H9 (cell line): Measurements from ENCODE around the gene SLC44A3. TPM values are rescaled to one million over a fixed set of nuclear protein-coding genes. Genes with fewer than 3 reads are reported as not detected.

ENCODE experiments used
- DNase-seq: peaks from one replicate; pipeline ENCODE4 v3.0.0-alpha.2; 2017
- H2AFZ ChIP-seq: one replicate; pipeline ENCODE4 v1.6.1; 2013; ENCODE audit warnings: mild to moderate bottlenecking, low read length, control low read depth, moderate library complexity
- H2AK5ac ChIP-seq: 2 replicates; pipeline ENCODE4 v1.6.1; 2013; ENCODE audit warnings: low read length, control low read depth, mixed read lengths; ENCODE audit not compliant: insufficient read length
- H2BK120ac ChIP-seq: one replicate; pipeline ENCODE4 v1.6.1; 2013; ENCODE audit warnings: low read depth, mild to moderate bottlenecking, low read length, control low read depth, inconsistent platforms; ENCODE audit not compliant: poor library complexity, severe bottlenecking
- H2BK12ac ChIP-seq: 2 replicates; pipeline ENCODE4 v1.6.1; 2013; ENCODE audit warnings: low read length, control low read depth, mixed read lengths, low read depth; ENCODE audit not compliant: insufficient read length
- H2BK15ac ChIP-seq: 2 replicates; pipeline ENCODE4 v1.6.1; 2013; ENCODE audit warnings: low read depth, low read length, control low read depth
- H2BK20ac ChIP-seq: one replicate; pipeline ENCODE4 v1.6.1; 2013; ENCODE audit warnings: low read depth, mild to moderate bottlenecking, low read length, control low read depth, inconsistent platforms; ENCODE audit not compliant: poor library complexity, severe bottlenecking
- H2BK5ac ChIP-seq: 2 replicates; pipeline ENCODE4 v1.6.1; 2013; ENCODE audit warnings: low read length, control low read depth, mixed read lengths; ENCODE audit not compliant: insufficient read length
- H3K14ac ChIP-seq: 2 replicates; pipeline ENCODE4 v1.6.1; 2013; ENCODE audit warnings: low read length, control low read depth; ENCODE audit not compliant: insufficient read depth
- H3K18ac ChIP-seq: 2 replicates; pipeline ENCODE4 v1.6.1; 2013; ENCODE audit warnings: low read depth, mild to moderate bottlenecking, mixed read lengths, low read length, control low read depth; ENCODE audit not compliant: insufficient read length
- H3K23ac ChIP-seq: 2 replicates; pipeline ENCODE4 v1.6.1; 2013; ENCODE audit warnings: low read length, control low read depth, mixed read lengths, low read depth; ENCODE audit not compliant: insufficient read length
- H3K23me2 ChIP-seq: 2 replicates; pipeline ENCODE4 v1.6.1; 2013; ENCODE audit warnings: low read depth, mild to moderate bottlenecking, mixed read lengths, low read length, control low read depth; ENCODE audit not compliant: insufficient read length, poor library complexity, severe bottlenecking
- H3K27ac ChIP-seq: 2 replicates; pipeline ENCODE4 v1.5.1; 2013; ENCODE audit warnings: low read length, control low read depth, mixed read lengths, low read depth; ENCODE audit not compliant: insufficient read length
- H3K27me3 ChIP-seq: 2 replicates; pipeline ENCODE4 v1.6.1; 2013; ENCODE audit warnings: low read length, control low read depth, inconsistent platforms; ENCODE audit not compliant: insufficient read depth
- H3K4ac ChIP-seq: 2 replicates; pipeline ENCODE4 v1.6.1; 2013; ENCODE audit warnings: low read depth, mild to moderate bottlenecking, control low read depth, inconsistent platforms, low read length, moderate library complexity
- H3K4me1 ChIP-seq: 2 replicates; pipeline ENCODE4 v1.6.1; 2013; ENCODE audit warnings: low read length, control low read depth, inconsistent platforms; ENCODE audit not compliant: insufficient read depth
- H3K4me2 ChIP-seq: 2 replicates; pipeline ENCODE4 v1.6.1; 2013; ENCODE audit warnings: low read length, control low read depth, mixed read lengths; ENCODE audit not compliant: insufficient read length, insufficient read depth
- H3K56ac ChIP-seq: 2 replicates; pipeline ENCODE4 v1.6.1; 2013; ENCODE audit warnings: low read depth, mild to moderate bottlenecking, mixed read lengths, low read length, control low read depth; ENCODE audit not compliant: insufficient read length
- H3K79me1 ChIP-seq: 2 replicates; pipeline ENCODE4 v1.6.1; 2013; ENCODE audit warnings: low read depth, mild to moderate bottlenecking, moderate library complexity, low read length, control low read depth, inconsistent platforms; ENCODE audit not compliant: insufficient read depth, poor library complexity, severe bottlenecking
- H3K79me2 ChIP-seq: 2 replicates; pipeline ENCODE4 v1.6.1; 2013; ENCODE audit warnings: low read length, control low read depth, inconsistent platforms; ENCODE audit not compliant: insufficient read depth
- H3K9ac ChIP-seq: 2 replicates; pipeline ENCODE4 v1.6.1; 2013; ENCODE audit warnings: low read length, control low read depth, mixed read lengths; ENCODE audit not compliant: insufficient read length; ENCODE audit errors: extremely low read depth
- H3K9me3 ChIP-seq: one replicate; pipeline ENCODE4 v1.6.1; 2013; ENCODE audit warnings: low read depth, low read length, inconsistent platforms; ENCODE audit not compliant: control insufficient read depth
- H3T11ph ChIP-seq: one replicate; pipeline ENCODE4 v1.6.1; 2013; ENCODE audit warnings: mild to moderate bottlenecking, low read length, control low read depth, inconsistent platforms
- H4K20me1 ChIP-seq: one replicate; pipeline ENCODE4 v1.6.1; 2013; ENCODE audit not compliant: control insufficient read depth, insufficient read length, insufficient read depth
- H4K5ac ChIP-seq: 2 replicates; pipeline ENCODE4 v1.6.1; 2013; ENCODE audit warnings: low read depth, mild to moderate bottlenecking, mixed read lengths, low read length, control low read depth; ENCODE audit not compliant: insufficient read length
- H4K8ac ChIP-seq: replicated peaks from 2 replicates; pipeline ENCODE4 v1.6.1; 2013; ENCODE audit warnings: low read length, control low read depth, mixed read lengths, low read depth; ENCODE audit not compliant: insufficient read length
- H4K91ac ChIP-seq: 2 replicates; pipeline ENCODE4 v1.6.1; 2013; ENCODE audit warnings: low read depth, mild to moderate bottlenecking, moderate library complexity, mixed read lengths, low read length, control low read depth; ENCODE audit not compliant: insufficient read length
- H3K27ac Mint-ChIP-seq, 3 experiments: 2 replicates in 2 of 3; 3 replicates in 1 of 3; pipeline ENCODE4 v1.8.0; 2020 to 2021; ENCODE audit warnings: mixed read lengths in 3 of 3, mild to moderate bottlenecking in 1 of 3, moderate library complexity in 1 of 3
- H3K27me3 Mint-ChIP-seq: 2 replicates; pipeline ENCODE4 v1.8.0; 2021; ENCODE audit warnings: low read depth, mild to moderate bottlenecking, moderate library complexity, mixed read lengths
- H3K36me3 Mint-ChIP-seq, 3 experiments: 2 replicates in 2 of 3; 3 replicates in 1 of 3; pipeline ENCODE4 v1.8.0; 2020 to 2021; ENCODE audit warnings: low read depth in 3 of 3, mixed read lengths in 3 of 3; ENCODE audit not compliant: insufficient read depth in 1 of 3
- H3K4me1 Mint-ChIP-seq, 2 experiments: 2 replicates each; pipeline ENCODE4 v1.8.0; 2020; ENCODE audit warnings: mixed read lengths in 2 of 2
- H3K4me3 Mint-ChIP-seq, 2 experiments: 2 replicates in 1 of 2; 3 replicates in 1 of 2; pipeline ENCODE4 v1.8.0; 2020 to 2021; ENCODE audit warnings: mild to moderate bottlenecking in 2 of 2, mixed read lengths in 2 of 2, moderate library complexity in 1 of 2
- H3K9me3 Mint-ChIP-seq, 2 experiments: 2 replicates in 1 of 2; 3 replicates in 1 of 2; pipeline ENCODE4 v1.8.0; 2020; ENCODE audit warnings: mild to moderate bottlenecking in 2 of 2, mixed read lengths in 2 of 2, moderate library complexity in 1 of 2
- WGBS: extraction: QIAGEN DNeasy Blood & Tissue Kit; methylation state at CpG from one replicate; pipeline ENCODE4 v1.1.7; 2013; ENCODE audit warnings: missing lambda C conversion rate, low lambda C conversion rate, mixed read lengths; ENCODE audit not compliant: insufficient read length; ENCODE audit errors: extremely low coverage; 5-methylcytosine and 5-hydroxymethylcytosine counted together
- total RNA-seq: library from RNA; stranded (reverse); gene quantifications from 2 replicates; pipeline ENCODE4 v1.2.1, GENCODE V29; 2021
- TF ChIP-seq, protein P1 (sequence below): fragments of 200-600 bp; sonication (generic); conservative IDR thresholded peaks from 3 replicates; pipeline ENCODE4 v1.8.0; 2021; ENCODE audit warnings: antibody characterized with exemption, mild to moderate bottlenecking

SLC44A3 gene
- total RNA-seq, 1 experiment from 2014 or later: 5.5 TPM

DNA sequence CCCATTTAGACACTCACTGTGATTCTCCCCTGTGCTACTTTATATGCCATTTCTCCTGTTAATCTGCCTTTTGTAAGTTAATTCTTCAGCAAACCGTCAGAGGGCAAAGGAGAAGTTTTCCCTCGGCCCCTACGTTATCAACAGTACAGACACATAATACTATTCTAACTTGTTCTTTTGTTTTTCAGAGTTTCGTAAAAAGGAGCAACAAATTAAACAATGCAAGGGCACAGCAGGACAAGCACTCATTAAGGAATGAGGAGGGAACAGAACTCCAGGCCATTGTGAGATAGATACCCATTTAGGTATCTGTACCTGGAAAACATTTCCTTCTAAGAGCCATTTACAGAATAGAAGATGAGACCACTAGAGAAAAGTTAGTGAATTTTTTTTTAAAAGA is 74.5 kb downstream of the SLC44A3 start:
- no peak for DNase-seq
- Histone ChIP-seq H2BK15ac (no peak overlapping the region), H4K5ac (no peak overlapping the region), H4K91ac (no peak overlapping the region), H2BK12ac (no peak overlapping the region), H3K23ac (no peak overlapping the region), H3K9ac (no peak overlapping the region), H3K79me2 (no peaks in the 10 kb centered on the region), H3K27ac (no peak overlapping the region), H3K4ac (no peak overlapping the region), H2AFZ (no peak overlapping the region), H2AK5ac (no peak overlapping the region), H3K4me2 (no peak overlapping the region), H3K14ac (no peak overlapping the region), H3K27me3 (no peaks in the 10 kb centered on the region), H4K20me1 (no peaks in the 10 kb centered on the region), H2BK5ac (no peak overlapping the region), H3K4me1 (no peaks in the 10 kb centered on the region; the same call in 1 of the 2 replicates), H3K9me3 (no peaks in the 10 kb centered on the region), H3K56ac (no peak overlapping the region), H3K23me2 (no peaks in the 10 kb centered on the region), H3K18ac (no peak overlapping the region), H2BK120ac (no peak overlapping the region), H3K79me1 (no peaks in the 10 kb centered on the region), H3T11ph (no peak overlapping the region), H2BK20ac (no peak overlapping the region), H4K8ac (no peak overlapping the region)
- no CpG with 5 or more reads among the region's 4 CpGs for WGBS
- no peaks in the 10 kb centered on the region; a peak in 1 of 5 replicates for H3K9me3 Mint-ChIP-seq
- peaks cover 23 to 60% (median 38%) of the 10 kb centered on the region in 3 experiments; a peak in 6 of 7 replicates for H3K36me3 Mint-ChIP-seq
- peak overlapping the region in 1 of 3 experiments; percentile 25; a peak in 1 of 7 replicates for H3K27ac Mint-ChIP-seq
- TF ChIP-seq, protein P1, sequence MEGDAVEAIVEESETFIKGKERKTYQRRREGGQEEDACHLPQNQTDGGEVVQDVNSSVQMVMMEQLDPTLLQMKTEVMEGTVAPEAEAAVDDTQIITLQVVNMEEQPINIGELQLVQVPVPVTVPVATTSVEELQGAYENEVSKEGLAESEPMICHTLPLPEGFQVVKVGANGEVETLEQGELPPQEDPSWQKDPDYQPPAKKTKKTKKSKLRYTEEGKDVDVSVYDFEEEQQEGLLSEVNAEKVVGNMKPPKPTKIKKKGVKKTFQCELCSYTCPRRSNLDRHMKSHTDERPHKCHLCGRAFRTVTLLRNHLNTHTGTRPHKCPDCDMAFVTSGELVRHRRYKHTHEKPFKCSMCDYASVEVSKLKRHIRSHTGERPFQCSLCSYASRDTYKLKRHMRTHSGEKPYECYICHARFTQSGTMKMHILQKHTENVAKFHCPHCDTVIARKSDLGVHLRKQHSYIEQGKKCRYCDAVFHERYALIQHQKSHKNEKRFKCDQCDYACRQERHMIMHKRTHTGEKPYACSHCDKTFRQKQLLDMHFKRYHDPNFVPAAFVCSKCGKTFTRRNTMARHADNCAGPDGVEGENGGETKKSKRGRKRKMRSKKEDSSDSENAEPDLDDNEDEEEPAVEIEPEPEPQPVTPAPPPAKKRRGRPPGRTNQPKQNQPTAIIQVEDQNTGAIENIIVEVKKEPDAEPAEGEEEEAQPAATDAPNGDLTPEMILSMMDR: no peak
- H3K4me1 Mint-ChIP-seq: peaks cover 8 to 22% of the 10 kb centered on the region in 2 experiments
- no peak overlapping the region for H3K4me3 Mint-ChIP-seq
- no peaks in the 10 kb centered on the region for H3K27me3 Mint-ChIP-seq
